GM18951 (cell line): ENCODE data around the gene SEMA3G.

Source experiments
- POLR2A ChIP-seq: IDR thresholded peaks from 4 replicates; pipeline ENCODE4 v1.6.1; 2011; ENCODE audit warnings: mild to moderate bottlenecking; ENCODE audit not compliant: insufficient read length, insufficient read depth; ENCODE audit errors: extremely low read depth
- in situ Hi-C: fragments of 300-500 bp; cut with MboI; formaldehyde crosslinking; loops from one replicate; pipeline ENCODE4 v1.12.0; 2022; ENCODE audit warnings: low sequenced_read_pairs, mixed read lengths, inconsistent platforms; ENCODE audit not compliant: unreplicated experiment

SEMA3G gene

DNA sequence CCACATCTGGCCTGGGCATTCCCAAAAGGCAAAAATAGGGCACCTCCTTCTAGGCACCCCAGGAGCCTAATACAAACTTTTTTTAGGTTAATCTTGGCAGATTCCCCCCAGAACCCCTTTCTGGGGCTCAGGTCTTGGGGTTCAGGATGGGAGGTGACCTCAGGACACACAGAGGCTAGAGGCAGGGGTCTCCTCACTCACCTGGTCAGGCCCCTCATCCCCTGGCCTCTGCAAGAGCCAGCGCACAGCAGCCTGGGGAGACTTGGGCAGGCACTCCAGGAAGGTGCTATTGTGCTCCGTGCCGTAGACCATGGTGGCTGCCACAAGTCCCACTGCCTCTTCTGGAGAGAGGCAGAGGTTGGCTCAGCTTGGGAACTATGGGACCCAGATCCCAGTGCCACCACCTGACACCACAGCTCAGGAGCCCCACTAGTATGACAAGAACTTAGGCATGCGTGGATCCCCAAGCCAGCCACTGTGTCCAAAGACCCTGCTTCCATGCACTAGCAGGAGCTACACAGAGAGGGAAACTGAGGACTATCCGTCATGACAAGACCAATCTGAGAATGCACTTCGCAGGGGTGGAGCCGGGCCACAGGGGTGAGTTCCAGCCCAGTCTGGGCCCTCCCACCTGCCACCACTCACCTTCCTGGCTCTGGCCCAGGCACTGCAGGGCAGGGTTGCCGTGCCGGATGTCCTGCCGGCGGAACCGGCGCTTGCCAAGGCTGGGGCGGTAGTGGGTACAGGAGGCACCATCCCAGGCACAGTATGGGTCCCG, 7.4 kb downstream of the SEMA3G start:
- in situ Hi-C loops = no loop called here
- TF ChIP-seq POLR2A = no peak

DNA sequence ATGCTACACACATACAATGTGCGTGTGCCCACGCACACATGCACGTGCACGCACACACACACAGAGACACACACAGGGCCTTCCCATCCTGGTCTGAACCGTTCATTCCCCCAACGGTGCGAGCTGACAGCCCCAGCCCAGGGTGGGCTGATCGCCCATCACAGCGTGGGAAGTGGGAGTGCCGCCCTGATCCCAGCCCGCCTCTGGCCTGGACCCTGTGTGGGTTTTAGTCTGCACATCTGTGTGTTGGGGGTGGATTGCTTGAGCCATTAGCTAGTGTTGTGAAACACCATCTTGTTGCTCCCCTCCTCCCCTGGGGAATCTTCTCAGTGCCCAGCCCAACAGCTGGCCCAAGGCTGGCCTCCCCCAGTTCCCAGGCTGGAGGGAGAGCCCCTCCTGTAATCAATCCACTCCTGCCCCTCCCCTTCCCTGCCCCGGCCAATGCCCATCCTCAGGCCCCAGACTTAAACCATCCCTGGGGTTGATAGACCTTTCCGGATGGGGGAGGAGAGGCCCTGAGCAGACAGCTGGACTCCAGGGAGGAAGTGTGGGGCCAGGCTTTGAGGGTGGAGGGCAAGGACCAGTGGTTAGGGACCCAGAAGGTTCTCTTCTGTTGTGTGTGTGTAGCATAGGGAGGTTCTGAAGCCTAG, 8.3 kb downstream of the SEMA3G start:
- no peak for TF ChIP-seq POLR2A
- in situ Hi-C loops = no loop called here

DNA sequence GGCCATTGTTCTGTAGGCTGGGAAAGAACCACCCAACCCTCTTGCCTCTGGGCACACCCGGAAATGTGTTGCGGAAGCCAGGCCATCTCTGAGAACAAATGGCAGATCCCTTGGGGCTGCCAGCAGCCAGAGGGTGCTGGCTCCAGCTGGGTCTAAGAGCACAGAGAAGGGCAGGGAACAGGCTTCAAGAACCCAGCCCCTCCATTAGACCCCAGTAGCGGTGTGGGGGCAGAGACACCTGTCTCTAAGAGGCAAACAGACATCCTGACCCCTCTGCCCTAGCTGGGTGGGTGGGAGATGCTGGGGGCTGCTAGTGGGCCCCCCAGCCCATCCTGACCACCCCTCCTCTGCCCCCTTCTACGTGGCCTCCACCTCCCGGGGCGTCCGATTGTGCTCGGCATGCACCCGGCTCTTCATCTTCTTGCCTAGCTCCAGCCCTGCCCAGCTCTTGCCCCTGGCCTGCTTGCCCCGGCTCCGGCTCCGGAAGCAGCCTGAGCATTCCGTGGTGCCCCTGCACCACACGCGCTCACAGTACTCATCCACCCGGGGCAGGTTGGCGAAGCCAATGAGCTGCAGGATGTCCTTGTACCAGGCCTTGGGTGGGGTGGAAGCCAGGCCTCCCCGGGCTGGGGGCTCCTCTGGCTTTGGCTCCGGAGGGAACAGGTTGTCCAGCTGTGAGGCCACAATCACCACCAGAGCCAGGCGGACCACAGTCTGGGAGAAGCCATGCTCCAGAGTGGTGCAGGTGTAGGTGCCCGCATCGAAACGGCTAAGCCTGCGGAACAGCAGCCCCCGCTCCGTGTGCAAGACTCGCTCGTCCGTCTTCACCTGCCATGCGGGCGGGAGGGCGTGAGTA, 9.4 kb downstream of the SEMA3G start:
- in situ Hi-C loops = no loop called here
- TF ChIP-seq POLR2A = no peak

DNA sequence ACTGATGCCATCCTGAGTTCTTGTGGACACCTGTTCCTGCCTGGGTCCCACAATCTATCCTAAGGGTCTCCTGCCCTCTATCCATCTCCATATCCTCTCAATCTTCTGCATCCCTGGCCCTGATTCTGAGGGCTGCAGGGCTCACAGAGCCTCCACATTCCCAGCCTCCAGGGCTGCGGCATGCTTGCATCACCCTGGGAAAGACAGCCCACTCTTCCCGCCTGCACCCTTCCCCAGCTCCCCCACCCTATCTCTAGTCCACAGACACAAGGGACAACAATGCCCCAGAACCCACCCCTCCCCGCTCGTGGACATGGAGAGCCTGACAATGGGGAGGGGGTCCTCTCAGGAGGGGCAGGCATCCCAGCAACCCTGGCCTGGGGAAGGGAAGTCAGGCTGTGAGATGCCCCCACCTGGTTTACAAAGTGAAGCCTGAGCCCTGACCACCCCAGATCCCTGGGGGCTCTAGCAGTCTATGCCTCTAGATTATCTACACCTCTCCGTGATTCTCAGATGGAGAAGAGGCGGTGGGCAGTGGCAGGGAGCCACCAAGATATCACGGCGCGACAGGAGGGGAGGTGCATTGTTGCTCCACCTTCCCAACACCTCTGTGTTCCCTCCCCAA, 10.3 kb downstream of the SEMA3G start:
- TF ChIP-seq POLR2A = no peak
- in situ Hi-C loops = no loop called here

DNA sequence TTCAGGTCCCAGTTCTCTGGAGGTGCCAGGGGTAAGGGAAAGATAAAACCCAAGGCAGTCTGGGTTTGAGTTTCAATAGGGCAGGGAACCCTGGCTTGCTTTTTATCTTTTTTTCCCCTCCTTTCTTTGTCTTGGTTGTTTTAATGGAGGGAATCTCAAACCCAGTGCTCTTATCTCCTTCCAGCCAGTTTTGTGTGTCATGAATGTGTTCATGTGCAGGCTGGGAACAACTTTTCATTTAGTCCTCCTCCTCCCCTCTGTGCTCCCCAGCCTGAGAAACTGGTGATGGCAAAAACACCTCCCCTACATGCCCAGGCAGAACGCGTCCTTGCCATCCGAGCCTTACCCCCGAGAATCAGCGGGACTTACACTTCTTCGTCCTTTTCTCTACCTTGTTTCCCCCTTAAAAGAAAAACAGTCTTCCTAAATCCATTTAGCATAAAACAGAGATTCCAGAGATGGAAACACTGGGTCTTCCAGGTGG, 10.9 kb downstream of the SEMA3G start:
- no peak for TF ChIP-seq POLR2A
- in situ Hi-C loops = no loop called here

DNA sequence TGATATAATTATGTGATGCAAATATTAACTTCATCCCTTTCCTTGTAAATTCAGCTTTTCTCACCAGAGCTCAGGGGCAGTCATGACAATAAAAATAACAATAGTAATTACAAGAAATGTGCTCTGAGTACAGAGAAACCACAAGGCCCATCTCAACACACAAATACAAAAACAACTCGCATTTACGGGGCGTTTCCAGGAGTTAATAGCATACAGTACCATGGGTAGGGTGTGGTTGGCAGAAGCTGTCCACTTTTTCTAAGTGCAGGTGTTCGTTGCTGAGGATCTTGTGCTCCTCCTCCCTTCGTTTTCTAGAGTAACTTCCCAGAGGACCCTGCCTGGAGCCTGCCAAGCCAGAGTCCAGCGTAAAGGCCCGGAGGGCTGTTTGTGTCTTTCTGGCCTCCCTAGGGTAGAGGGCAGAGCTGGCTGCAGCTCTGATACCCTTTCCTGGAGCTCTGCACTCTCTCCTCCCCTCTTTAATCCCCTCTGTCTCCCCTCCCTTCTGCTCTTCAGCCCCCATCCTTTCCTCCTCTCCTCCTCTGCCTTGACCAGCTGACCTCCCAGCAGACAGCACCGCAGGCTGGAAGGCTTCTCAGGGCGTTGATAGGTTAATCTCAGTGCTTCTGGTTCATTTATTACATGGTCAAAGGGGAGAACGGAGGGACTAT, 11.4 kb downstream of the SEMA3G start:
- no peak for TF ChIP-seq POLR2A

DNA sequence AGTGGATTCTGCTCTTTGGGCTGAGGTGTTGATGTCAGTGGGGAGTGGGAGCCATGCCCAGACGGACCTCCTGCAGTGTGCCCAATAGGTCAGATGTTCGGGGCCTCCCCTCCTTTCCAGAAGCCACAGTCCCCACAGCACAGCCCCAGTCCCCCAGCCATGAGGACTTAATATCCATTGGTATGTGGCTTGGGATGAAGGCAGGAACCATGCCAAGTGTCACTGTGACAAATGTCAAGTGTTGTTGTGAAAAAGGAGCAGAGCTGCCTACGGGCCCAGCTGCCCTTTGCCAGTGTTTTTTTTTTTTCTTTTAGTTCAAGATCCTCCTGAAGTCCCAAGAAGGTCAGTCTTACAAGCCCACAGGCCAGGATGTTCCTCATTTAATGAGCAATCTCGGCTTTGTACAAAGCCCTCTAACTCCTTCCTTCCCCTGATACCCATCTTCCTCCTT, 12.2 kb downstream of the SEMA3G start:
- no peak for TF ChIP-seq POLR2A
- in situ Hi-C loops = no loop called here

More for the DNA sequence above, 11.4 kb downstream of the SEMA3G start:
- in situ Hi-C loops = no loop called here

DNA sequence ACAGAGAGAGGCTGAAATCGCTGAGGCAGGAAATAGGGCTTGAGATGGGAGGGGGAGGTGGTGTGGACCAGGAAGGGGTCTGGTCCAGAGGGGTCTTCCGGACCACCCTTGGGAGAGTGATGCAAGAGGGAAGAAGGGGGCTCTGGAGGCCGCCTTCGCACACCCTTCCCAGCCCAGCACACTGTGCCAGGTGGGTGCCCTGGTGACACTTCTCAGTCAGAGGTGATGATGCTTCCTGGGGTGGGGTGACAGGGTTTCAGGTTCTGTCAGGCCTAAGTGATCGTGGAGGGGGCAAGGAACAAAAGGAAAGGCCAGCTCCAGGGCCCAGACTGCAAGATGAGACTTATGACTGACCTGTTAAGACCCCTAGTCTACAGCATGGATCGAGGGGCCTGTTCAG, 12.7 kb downstream of the SEMA3G start:
- in situ Hi-C loops = no loop called here
- no peak for TF ChIP-seq POLR2A

DNA sequence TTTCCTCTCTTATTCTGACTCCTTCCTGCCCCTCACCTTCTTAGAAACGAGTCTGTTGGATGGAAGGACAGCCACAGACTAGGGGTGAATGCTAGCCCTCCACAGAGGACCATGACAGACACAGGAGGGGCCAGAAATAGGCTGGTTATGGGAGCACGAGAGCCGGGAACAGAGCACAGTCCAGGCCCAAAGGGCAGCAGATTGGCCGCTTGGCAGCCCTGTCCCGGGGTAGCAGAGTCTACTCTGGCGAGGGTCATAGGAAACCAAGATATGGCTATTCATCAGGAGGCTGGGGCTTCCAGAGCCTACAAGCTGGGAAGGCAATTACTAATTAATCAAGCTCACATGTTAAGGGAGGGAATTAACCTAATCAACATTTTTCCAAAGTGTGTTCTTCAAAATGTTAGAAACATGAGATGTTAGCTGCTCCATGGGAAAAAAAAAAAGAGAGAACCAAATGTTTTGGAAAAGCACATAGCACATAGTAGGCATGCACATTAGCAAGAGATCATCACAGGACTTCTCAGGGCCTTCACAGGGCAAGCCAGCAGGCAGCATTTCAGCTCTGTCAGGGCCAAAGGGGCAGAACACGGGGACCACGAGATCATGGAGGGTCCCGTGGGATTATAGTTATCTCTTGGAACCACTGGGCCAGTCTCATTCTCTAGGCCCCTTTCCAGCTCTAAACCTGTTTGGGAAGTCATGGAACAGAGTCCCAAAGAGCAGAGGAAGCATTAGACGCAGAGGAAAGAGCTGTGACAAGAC, 13.3 kb downstream of the SEMA3G start:
- no peak for TF ChIP-seq POLR2A
- in situ Hi-C loops = no loop called here

DNA sequence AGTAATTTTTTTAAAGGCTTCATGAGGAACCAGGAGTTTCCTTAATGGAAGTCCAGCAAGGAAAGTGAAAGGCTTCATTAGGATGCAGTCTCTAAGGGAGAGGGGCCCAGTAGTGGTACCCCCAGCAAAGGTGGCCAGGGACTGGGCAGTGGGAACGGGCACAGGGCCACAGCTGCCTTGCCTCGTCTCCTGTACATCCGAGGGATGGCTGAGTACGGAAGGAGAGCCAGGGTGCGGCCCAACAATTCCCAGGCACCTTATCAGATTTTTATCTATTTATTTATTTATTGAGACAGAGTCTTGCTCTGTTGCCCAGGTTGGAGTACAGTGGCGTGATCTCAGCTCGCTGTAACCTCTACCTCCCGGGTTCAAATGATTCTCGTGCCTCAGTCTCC, 14.5 kb downstream of the SEMA3G start:
- in situ Hi-C loops = no loop called here

DNA sequence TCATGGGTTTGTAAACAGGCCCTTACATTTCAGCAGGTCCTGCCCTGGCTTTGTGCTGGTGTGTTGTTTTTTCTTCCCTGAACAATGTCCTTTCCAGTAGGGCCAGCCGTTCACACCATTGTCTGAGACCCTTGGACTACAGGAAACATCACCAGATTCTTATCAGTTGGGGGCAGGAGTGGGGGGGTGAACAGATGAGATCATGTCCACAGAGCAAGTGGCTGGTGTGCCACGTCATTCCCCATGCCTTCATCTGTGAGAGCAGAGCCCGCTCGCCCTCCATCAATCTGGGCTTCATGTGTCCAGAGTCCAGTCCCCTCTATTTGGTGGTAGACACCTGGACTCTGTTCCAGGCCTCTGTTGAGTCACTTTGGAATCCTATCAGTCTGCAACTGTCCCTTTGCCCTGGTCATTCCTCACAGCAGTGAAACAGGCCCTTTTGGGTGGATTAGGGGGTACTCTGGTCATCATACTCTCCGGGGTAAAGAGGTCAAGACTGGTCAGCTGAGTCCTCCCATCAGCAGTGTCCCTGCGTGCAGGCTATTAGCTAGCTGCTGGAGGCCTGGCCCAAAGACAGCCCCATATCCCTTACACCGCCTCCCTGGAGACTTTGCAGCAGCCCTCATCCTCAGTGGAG, 15.0 kb downstream of the SEMA3G start:
- no peak for TF ChIP-seq POLR2A
- in situ Hi-C loops = no loop called here

More for the DNA sequence above, 14.5 kb downstream of the SEMA3G start:
- TF ChIP-seq POLR2A = no peak
